Fibroblast of skin of right quadriceps (primary cell): ENCODE data around the gene LRRC8B.
"Not testable (repeated sequence)": the region's sequence is repeated elsewhere in the genome, so short reads cannot be mapped to it uniquely, and the experiment has no call there.

ENCODE experiments used
- DNase-seq: peaks from one replicate; pipeline ENCODE4 v3.0.0-alpha.2; 2013

LRRC8B gene

DNA sequence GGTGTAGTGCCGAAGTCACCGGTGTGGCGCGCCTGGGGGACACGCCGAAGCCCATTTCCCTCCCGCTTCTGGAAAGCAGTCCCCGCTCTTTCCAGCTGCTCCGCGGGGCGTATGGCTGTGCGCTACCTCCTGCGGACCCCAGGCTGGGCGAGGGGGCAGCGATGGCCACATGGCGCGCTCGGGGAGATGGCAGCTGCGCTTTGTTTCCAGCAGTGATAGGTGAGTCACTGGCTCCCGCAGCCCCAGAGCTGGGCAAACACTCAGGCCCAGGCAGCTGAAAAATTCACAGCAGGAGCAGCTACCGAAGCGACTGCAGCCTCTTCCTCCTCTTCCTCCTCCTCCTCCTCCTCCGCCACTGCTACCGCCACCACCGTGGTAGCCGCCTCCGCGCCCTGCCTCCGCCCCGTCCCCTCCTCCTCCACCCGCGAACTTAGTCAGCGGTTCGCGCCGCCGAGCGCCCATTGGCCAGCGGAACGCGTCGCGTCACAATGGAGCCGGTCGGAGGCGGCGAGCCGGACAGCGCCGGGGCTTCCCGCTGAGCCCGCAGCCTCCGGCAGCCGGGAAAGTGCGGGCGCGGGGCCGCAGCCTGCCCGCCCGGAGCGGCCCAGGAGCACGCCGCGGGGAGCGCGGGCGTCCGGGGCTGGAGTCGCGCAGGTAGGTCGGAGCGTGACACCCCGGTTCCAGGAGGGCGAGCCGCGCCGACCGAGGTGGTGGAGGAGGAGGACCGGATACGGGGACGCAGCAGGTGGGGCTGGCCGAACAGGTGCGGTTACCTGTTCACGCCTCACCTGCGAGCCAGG, at the start of gene LRRC8B:
Gene LRRC8B (plus strand): TSS at position 461 of the 800 bp plus-strand sequence. CDS start 57,822 bp downstream, outside the sequence.
- peak; percentile 81 for DNase-seq

DNA sequence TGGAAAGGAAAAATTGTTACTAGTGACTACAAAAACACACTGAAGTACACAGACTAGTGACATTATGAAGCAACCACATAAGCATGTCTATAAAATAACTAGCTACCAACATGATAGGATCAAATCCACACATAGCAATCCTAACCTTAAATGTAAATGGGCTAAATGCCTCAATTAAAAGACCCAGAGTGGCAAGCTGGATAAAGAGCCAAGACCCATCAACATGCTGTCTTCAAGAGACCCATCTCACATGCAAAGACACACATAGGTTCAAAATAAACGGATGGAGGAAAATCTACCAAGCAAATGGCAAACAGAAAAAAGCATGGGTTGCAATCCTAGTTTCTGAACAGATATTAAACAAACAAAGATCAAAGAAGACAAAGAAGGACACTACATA, 49.4 kb upstream of the LRRC8B start:
- no peak for DNase-seq

DNA sequence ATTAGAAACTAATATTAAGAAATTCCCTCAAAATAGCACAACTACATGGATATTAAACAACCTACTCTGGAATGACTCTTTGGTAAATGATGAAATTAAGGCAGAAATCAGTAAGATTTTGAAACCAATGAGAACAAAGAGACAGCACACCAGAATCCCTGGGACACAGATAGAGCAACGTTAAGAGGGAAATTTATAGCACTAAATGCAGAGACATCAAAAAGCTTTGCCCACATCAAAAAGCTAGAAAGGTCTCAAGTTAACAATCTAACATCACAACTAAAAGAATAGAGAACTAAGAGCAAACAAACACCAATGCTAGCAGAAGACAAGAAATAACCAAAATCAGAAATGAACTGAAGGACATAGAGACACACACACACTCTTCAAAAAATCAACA, 48.6 kb upstream of the LRRC8B start:
- DNase-seq = no peak

DNA sequence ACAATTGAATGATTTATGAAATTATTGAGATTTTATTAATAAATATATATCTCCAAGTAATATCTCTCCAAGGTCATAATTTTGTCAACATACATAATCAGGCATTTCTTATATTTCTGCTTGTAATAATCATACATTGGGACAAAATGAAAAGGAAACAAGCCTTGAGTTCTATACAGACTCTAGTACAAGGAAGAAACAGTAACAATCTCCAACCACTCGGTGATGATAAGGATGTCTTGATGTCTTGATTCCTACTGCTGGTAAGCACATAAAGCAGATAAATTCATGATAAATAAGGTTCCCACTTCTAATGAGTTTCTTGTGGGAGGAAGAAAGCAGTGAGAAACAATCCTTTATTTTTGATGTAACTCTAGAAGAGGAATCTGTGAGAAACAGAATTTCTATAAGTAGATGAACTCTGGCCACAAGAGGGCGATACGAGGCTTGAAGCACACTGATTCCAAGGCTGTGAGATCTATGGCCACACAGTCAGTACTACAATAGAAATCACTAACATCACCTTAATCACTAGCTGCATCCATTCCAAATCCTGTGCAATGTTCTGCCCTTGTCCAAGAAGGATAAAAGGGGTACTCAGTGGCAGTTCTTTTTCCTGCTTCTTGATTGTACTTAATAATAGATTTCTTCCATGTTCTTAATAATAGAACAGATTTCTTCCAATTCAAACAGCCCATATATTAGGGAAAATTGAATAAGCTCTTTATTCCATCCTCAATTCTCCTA, 41.4 kb upstream of the LRRC8B start:
- DNase-seq = peak; percentile 66

DNA sequence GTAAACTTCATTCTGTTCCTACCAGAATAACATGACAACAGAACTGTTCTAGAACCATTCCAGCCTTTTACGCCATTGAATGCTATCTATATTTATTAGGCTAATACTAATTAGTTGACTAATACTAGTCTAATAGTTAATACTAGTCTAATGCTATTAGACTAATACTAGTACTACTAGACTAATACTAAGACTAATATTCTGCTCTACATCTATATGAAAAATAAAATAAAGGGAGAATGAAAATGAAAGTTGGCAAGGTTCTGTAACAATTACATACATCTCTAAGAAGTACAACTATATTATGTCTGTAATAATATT, 40.9 kb upstream of the LRRC8B start:
- DNase-seq = no peak

DNA sequence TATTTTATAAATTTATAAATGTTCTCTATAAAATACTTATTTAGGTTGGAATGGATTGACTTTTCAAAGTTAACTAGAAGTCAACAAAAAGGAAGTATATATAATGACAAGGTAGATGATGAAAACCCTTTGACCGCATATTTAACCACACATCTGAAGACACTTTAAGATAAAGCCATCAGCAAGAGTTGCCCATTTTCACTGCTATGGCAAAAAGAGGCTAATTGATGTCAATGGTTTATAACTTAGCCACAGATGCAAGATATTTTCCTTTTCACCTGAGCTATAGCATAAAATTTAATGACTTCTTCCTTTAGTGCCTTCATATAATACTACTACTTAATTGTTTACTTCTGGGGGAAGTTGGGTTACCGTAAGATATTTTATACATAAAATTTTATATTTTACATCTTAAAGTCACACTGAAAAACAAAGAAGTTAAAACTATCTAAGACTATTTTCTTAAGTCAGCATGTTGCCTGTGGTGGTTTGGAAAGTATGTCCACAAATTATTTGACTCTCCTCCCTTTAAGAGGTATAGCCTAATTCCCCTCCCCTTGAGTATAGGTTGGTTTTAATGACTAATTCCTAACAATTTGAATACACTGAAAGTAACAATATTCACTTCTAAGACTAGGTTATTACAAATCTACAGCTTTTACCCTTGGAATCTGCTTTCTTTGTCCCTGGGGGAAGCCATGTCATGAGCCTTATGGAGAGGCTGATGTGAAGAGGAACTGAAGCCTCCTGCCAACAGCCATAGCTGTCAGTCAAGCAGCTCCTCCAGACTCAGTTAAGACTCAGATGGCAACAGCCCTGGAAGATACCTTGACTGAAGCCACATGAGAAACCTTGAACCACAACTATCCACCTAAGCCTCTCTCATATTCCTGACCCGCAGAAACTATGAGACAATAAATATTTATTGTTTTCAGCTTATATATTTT, 40.3 kb upstream of the LRRC8B start:
- DNase-seq = no peak

DNA sequence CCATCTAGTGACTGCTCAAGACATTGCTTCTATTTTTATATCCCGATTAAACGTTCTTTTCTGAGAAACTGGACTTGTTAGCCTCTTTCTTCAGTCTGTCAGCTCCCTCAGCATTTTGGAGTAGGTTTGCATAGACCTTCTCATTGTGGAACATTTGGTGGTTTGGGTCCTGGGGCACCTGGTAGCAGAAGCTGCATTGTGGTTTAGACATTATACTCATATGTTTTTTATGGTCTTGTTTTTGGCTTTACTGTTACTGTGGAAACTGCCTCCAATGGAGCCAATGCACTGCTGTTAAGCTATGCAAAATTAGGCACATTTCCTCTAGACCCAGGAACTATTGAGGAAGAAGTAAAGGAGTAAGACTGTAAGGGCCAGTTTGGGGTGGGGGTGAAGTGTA, 36.7 kb upstream of the LRRC8B start:
- no peak for DNase-seq

DNA sequence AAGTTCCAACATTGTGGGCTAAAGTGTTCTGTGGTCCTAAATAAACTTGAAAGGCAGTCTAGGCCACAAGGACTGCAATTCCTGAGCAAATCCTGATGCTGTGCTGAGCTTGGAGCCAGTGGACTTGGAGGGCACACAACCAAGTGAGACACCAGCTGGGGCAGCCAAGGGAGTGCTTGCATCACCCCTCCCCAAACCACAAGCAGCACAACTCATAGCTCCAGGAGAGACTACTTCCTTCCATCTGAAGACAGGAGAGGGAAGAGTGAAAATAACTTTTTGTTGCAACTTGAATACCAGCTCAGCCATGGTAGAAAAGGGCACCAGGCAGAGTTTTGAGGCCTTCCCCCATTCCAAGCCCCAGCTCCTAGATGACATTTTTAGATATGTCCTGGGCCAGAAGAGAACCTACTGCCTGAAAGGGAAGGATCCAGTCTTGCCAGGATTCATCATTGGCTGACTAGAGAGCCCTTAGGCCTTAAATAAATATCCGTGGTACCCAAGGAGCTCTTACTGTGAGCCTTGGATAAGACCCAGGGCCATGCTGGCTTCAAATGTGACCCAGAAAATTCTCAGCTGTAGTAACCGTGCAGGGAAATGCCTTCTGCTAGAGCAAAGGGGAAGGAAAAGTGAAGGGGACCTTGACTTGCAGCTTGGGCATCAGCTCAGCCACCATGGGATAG, 35.4 kb upstream of the LRRC8B start:
- peak; percentile 34 for DNase-seq

DNA sequence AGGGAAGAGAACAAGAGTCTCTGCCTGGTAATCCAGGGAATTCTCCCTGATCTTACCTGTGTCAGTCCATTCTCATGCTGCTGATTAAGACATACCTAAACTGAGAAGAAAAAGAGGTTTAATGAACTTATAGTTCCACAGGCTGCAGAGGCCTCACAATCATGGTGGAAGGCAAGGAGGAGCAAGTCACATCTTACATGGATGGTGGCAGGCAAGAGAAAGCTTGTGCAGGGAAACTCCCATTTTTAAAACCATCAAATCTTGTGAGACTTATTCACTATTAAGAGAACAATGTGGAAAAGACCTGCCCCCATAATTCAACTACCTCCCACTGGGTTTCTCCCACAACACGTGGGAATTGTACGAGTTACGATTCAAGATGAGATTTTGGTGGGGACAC, 34.2 kb upstream of the LRRC8B start:
- DNase-seq = no peak

DNA sequence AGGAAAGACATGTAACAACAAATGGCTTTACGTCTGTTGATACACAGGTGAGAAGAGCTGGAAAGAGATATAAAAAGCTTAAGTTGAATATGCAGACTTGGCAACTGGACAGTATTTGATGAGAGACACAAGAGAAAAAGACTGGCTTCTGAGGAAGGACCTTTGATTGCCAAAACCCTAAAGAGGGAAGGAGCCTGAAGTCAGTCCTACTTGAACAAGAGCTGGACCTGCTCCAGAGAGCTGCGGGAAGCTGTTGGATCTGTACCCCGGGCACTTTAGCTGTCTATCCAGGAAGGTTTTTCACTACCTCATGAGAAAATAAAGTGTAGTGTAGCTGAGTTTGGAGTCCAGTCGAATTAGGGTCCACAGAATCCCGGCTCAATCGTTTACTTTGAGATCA, 25.3 kb upstream of the LRRC8B start:
- DNase-seq = no peak

DNA sequence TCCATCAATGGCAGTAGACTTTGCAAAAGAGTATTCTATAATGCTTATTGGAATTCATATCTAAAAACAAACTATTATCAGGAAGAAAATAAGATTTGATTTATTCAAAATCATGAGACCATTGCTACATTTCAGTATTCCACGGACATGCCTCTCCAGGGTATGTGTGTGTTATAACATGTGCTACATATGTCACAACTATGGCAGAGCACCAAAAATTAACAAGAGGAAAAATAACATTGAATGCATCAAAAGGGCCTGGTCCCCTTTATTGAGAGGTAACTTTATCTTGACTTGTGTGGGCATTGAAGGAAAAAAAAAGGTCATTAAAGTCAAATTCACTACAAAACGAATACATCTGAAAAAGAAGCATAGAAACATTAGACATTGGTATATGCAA, 22.6 kb upstream of the LRRC8B start:
- DNase-seq = no peak

DNA sequence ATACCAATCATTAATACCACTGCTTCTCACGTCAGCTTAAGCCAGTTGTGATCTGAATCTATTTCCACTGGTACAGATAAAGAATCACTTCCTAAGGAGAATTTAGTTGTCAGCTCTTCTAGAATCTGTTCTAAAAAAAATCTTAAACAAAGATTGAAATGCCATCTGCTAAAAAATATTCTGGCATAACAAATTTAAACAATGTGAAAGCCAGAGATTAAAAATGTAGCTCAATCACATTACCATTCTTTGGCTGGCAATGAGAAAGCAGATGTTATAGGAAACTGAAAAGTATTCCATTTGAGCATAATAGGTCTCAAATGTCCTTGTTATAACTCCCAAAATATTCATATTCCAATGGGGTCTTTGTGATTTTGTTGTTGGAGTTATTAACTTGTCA, 21.7 kb upstream of the LRRC8B start:
- no peak for DNase-seq

DNA sequence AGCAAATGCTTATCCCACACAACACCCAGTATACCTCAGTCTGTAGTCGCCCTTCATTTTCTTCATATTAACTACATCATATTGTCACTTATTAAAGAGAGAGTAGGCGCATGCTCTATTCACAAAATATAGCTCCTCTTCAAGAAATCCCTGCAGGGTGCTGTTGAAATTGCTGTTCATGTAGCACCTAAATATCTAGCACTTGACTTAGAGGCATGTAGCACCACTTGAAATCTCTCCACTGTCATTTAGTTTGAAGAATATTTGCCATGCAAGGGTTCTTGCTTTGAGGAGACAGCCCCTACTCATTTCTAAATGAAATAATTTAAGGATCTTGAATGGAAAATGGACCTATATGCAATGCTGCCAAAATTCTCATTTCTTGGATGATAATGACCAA, 20.9 kb upstream of the LRRC8B start:
- DNase-seq = no peak

DNA sequence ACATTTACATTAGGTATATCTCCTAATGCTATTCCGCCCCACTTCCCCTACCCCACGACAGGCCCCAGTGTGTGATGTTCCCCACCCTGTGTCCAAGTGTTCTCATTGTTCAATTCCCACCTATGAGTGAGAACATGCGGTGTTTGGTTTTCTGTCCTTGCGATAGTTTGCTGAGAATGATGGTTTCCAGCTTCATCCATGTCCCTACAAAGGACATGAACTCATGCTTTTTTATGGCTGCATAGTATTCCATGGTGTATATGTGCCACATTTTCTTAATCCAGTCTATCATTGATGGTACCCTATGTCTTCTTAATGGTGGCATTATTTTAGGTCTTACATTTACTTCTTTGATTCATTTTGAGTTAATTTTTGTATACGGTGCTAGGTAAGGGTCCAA, 14.6 kb upstream of the LRRC8B start:
- DNase-seq = not testable (repeated sequence)

DNA sequence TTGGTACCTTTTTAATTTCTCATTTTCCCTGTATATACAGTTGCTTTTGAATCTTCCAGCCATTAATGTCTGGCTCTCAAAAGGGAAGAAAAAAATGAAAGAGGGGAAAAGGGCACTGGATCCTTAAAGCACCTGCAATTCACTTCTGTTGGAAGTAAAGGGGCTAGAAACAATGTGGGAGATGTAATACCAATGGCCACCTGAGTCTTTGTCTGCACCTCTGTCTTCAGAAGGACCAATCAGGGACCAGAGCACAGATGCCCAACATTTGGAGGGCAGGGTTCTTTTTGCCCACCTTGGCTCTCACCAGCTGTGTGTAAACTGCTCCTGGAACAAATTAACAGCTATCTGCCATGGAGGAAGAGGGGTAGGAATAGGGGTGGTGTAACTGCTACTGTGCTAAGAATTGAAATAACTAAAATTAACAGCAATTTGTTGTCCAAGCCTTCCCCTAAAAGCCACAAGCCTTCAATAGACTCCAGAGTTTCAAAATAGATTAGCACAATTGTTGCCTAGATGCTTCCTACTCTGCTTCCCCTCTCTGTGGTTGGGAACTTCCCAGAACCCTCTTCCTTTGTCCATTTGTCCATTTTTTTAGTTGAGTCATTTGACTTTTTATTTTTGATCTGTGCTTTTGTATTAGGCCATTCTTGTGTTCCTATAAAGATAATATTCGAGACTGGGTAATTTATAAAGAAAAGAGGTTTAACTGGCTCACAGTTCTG, 11.5 kb upstream of the LRRC8B start:
- DNase-seq = no peak

DNA sequence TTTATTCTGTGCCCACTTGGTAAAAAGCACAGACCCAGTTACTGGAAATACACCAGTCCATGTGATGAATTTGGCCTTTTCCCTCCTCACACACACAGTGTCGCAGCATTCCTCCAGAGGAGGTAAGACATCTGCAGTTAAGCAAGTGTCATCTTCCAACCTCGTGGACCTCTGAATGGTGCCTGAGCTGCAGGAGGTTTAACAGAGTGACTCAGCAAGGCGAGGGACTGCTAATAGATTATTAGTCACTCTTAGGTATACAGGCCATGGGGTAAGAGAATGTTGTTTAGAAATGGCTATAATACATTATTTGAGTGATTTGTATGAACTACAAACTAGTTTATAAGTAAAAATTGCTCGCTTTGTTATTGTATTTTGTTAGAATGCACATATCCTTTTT, 8.6 kb upstream of the LRRC8B start:
- DNase-seq = peak; percentile 78

DNA sequence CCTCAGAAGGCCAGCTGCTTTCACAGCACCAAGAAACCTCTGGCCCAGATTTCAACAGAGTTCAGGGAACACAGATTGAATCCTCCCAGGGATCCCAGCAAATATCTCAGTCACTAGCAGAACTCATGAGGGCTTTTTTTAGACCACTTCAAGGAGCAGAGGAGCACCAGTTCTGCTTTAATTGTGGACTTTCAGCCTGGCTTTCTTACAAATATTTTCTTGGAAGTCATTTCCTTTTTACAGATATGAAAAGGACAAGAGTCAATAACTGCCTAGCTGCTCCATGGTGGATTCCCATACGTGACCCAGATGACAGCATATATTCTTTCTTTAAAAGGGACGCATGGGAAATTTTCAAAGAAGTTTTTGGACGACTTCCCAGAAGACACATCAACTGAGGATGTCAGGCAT, 6.4 kb upstream of the LRRC8B start:
- peak; percentile 64 for DNase-seq

DNA sequence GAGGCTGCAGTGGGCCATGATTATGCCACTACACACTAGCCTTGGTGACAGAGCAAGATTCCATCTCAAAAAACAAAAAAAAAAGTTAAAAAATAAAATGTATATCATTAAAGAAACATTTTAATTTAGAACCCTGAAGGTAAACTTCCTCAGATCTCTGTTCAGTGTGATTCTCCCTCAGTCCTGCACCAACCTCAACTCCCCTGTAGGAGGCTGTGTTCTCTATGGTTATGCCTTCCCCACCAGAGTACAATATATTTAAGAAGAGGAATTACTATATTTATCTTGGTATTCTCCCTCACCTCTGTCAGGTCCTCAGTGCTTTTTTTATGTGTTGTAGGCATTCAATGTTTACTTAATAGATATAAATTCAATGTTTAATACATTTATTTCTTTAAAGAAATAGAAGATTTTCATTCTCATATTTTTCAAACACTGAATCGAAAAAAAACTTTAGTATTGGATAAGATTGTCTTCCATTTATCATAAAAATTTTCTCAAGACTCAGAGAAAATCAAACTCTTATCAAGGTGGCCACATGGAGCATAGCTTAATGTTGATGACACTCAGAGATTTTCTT, 4.8 kb upstream of the LRRC8B start:
- peak; percentile 18 for DNase-seq

DNA sequence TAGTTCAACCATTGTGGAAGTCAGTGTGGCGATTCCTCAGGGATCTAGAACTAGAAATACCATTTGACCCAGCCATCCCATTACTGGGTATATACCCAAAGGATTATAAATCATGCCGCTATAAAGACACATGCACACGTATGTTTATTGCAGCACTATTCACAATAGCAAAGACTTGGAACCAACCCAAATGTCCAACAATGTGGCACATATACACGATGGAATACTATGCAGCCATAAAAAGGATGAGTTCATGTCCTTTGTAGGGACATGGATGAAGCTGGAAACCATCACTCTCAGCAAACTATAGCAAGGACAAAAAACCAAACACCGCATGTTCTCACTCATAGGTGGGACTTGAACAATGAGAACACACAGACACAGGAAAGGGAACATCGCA, 2.7 kb upstream of the LRRC8B start:
- not testable (repeated sequence) for DNase-seq

DNA sequence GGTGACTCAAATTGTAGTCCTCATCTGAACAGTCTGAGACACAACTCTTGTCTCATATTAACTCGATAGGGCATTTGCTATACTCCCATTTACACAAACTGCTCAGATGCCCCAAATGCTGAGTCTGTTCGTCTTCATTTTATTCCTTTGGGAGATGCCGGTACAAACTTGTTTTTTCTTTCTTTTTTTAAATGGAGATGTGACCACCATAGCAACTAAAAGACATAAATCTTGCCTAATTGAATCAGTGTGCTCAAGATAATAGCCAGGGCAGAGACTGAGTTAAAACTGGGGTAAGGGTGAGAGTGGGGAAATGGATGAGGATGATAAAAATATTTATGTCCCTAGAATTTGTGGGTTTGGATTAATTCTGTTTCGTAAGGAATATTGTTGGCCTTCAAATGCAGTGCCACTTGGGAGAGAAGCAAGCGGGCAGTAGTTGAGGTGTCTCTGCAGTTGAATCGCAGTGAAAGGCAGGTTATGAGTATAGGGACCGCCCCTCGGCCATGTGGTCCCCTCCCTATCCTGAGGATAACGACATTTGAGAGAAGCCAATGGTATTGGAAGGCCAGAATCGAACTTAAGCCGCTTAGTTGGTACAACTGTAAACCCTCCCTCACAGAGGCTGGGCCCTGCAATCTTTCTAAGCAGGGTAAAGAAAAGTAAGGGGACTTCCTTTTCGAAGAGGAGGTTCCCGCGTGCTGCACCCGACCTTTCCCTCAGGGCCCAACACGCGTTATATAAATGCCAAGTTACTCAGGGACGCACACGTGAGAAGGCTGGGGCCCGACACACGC, 859 bp upstream of the LRRC8B start:
- DNase-seq = no peak
